Ramos (cell line): ENCODE measurements around the gene ZNF579.

ENCODE experiments used
- in situ Hi-C: fragments of 300-500 bp; cut with MboI; formaldehyde crosslinking; loops from one replicate; pipeline ENCODE4 v1.14.3; 2022; ENCODE audit warnings: low sequenced_read_pairs; ENCODE audit not compliant: unreplicated experiment

Gene ZNF579

GRCh38 chr19:55527197-55528029, 53.2 kb downstream of the ZNF579 start:
- in situ Hi-C loops, result no loop called here
